ENCODE data around the gene WBP2NL. TPM values are rescaled to one million over a fixed set of nuclear protein-coding genes. Genes with fewer than 3 reads are reported as not detected.

Gene WBP2NL
- total RNA-seq, 1 donor from 2014 or later = not detected

- TF ChIP-seq EZH2 (IDR thresholded peaks at IDR 0.05) (no peak), EZH2phosphoT487 (IDR thresholded peaks at IDR 0.05) (no peak), CTCF (IDR thresholded peaks at IDR 0.05) (no peak)
- Mint-ChIP-seq H3K4me3 (peak overlapping the region; percentile 19), H3K27ac (peak overlapping the region; percentile 30), H3K27me3 (ENCODE audit: insufficient read depth, low read depth) (peaks cover 15% of the 10 kb centered on the region), H3K36me3 (no peaks in the 10 kb centered on the region), H3K4me1 (peaks cover 36% of the 10 kb centered on the region), H3K9me3 (peaks cover 3% of the 10 kb centered on the region)
- no peaks in the 10 kb centered on the region for H4K20me1 ChIP-seq (ENCODE audit: low read depth)
- no peaks in the 10 kb centered on the region for H3K9me3 ChIP-seq (ENCODE audit: low read depth)
- no peak overlapping the region for H3K27ac ChIP-seq
- H3F3A ChIP-seq (ENCODE audit: low read depth) = peaks cover 16% of the 10 kb centered on the region
- no peak for DNase-seq (ENCODE audit: low spot score)
- no peak overlapping the region for H3K9ac ChIP-seq
- H3K4me3 ChIP-seq = no peak overlapping the region
- H3K4me1 ChIP-seq = peaks cover 4% of the 10 kb centered on the region
- H3K4me2 ChIP-seq = no peak overlapping the region
- H3K27me3 ChIP-seq = peaks cover 14% of the 10 kb centered on the region
- peaks cover under 1% of the 10 kb centered on the region for H3K79me2 ChIP-seq (ENCODE audit: low read depth)
- no peak overlapping the region for H2AFZ ChIP-seq (replicated peaks)
- no peaks in the 10 kb centered on the region for H3K36me3 ChIP-seq
Measured at GRCh38 chr22:42074846-42075676, 76.5 kb downstream of the WBP2NL start.

- Mint-ChIP-seq H3K9me3 (peaks cover 3% of the 10 kb centered on the region), H3K36me3 (peaks cover 1% of the 10 kb centered on the region), H3K4me1 (peaks cover 28% of the 10 kb centered on the region), H3K27ac (no peak overlapping the region), H3K27me3 (ENCODE audit: insufficient read depth, low read depth) (peaks cover 14% of the 10 kb centered on the region), H3K4me3 (no peak overlapping the region)
- Histone ChIP-seq H4K20me1 (ENCODE audit: low read depth) (no peaks in the 10 kb centered on the region), H3K9ac (no peak overlapping the region), H3K9me3 (ENCODE audit: low read depth) (no peaks in the 10 kb centered on the region), H3K36me3 (no peaks in the 10 kb centered on the region), H3K4me3 (no peak overlapping the region), H3F3A (ENCODE audit: low read depth) (peaks cover 12% of the 10 kb centered on the region), H3K79me2 (ENCODE audit: low read depth) (peaks cover 15% of the 10 kb centered on the region), H2AFZ (replicated peaks) (no peak overlapping the region), H3K27ac (no peak overlapping the region), H3K4me1 (peaks cover under 1% of the 10 kb centered on the region), H3K4me2 (no peak overlapping the region), H3K27me3 (peaks cover 14% of the 10 kb centered on the region)
- DNase-seq (ENCODE audit: low spot score) = no peak
- TF ChIP-seq EZH2 (IDR thresholded peaks at IDR 0.05) (no peak), CTCF (IDR thresholded peaks at IDR 0.05) (no peak), EZH2phosphoT487 (IDR thresholded peaks at IDR 0.05) (no peak)
Measured at GRCh38 chr22:42076764-42077485, 78.3 kb downstream of the WBP2NL start.

- H2AFZ ChIP-seq (replicated peaks) = no peak overlapping the region
- no peak overlapping the region for H3K27ac Mint-ChIP-seq
- H3K36me3 Mint-ChIP-seq = peaks cover 5% of the 10 kb centered on the region
- H3K9me3 ChIP-seq (ENCODE audit: low read depth) = no peaks in the 10 kb centered on the region
- no peaks in the 10 kb centered on the region for H4K20me1 ChIP-seq (ENCODE audit: low read depth)
- TF ChIP-seq EZH2 (IDR thresholded peaks at IDR 0.05) (no peak), CTCF (IDR thresholded peaks at IDR 0.05) (no peak)
- H3K4me1 Mint-ChIP-seq = peaks cover 25% of the 10 kb centered on the region
- H3K27ac ChIP-seq = no peak overlapping the region
- no peaks in the 10 kb centered on the region for H3K36me3 ChIP-seq
- H3K4me3 Mint-ChIP-seq = peak overlapping the region; percentile 50
- DNase-seq (ENCODE audit: low spot score) = no peak
- H3K9ac ChIP-seq = no peak overlapping the region
- H3K9me3 Mint-ChIP-seq = peaks cover 3% of the 10 kb centered on the region
- peaks cover 14% of the 10 kb centered on the region for H3K27me3 Mint-ChIP-seq (ENCODE audit: insufficient read depth, low read depth)
- peaks cover 15% of the 10 kb centered on the region for H3K79me2 ChIP-seq (ENCODE audit: low read depth)
- no peaks in the 10 kb centered on the region for H3K4me1 ChIP-seq
- H3K4me3 ChIP-seq = no peak overlapping the region
- peaks cover 8% of the 10 kb centered on the region for H3F3A ChIP-seq (ENCODE audit: low read depth)
- H3K27me3 ChIP-seq = peaks cover 14% of the 10 kb centered on the region
- no peak overlapping the region for H3K4me2 ChIP-seq
Measured at GRCh38 chr22:42077486-42078125, 79.0 kb downstream of the WBP2NL start.

Small RNA genes within 50 kb of the gene (small RNA-seq; reads per million reads assigned to genes)
- not detected for gene SNORD13P1

Other genes with a start within 250 kb of the WBP2NL start
- gene CCDC134, start 198.1 kb upstream of the WBP2NL start, total RNA-seq (ENCODE audit: low replicate concordance) = 8.8 and 19.7 TPM in 2 replicates
- 64.0 and 145 TPM in 2 replicates for gene SREBF2, start 165.7 kb upstream of the WBP2NL start, total RNA-seq (ENCODE audit: low replicate concordance)
- gene SHISA8, start 83.7 kb upstream of the WBP2NL start, total RNA-seq (ENCODE audit: low replicate concordance) = not detected in 2 replicates
- gene TNFRSF13C, start 72.0 kb upstream of the WBP2NL start, total RNA-seq (ENCODE audit: low replicate concordance) = 2.2 and 2.7 TPM in 2 replicates
- gene CENPM, start 51.6 kb upstream of the WBP2NL start, total RNA-seq (ENCODE audit: low replicate concordance) = 20.2 and 45.3 TPM in 2 replicates
- gene SEPTIN3, start 29.3 kb upstream of the WBP2NL start, total RNA-seq (ENCODE audit: low replicate concordance) = 12.8 and 20.5 TPM in 2 replicates
- gene NAGA, start 72.0 kb downstream of the WBP2NL start, total RNA-seq (ENCODE audit: low replicate concordance) = 14.9 and 29.1 TPM in 2 replicates
- gene PHETA2, start 75.5 kb downstream of the WBP2NL start, total RNA-seq (ENCODE audit: low replicate concordance) = 0.79 and 2.3 TPM in 2 replicates
- 2.9 and 6.3 TPM in 2 replicates for gene SMDT1, start 80.9 kb downstream of the WBP2NL start, total RNA-seq (ENCODE audit: low replicate concordance)
- 100 and 132 TPM in 2 replicates for gene NDUFA6, start 92.0 kb downstream of the WBP2NL start, total RNA-seq (ENCODE audit: low replicate concordance)
- gene CYP2D6, start 132.0 kb downstream of the WBP2NL start, total RNA-seq (ENCODE audit: low replicate concordance) = 0.24 and 1.5 TPM in 2 replicates

All from neural progenitor cell (in vitro differentiated cells).